DND-41 (cell line): ENCODE measurements around the gene EGR4.

Experiments used
- EZH2 ChIP-seq: IDR thresholded peaks from 3 replicates; pipeline ENCODE4 v1.6.1; 2012; ENCODE audit warnings: borderline replicate concordance, low read depth, mild to moderate bottlenecking, moderate library complexity, low read length, inconsistent platforms; ENCODE audit not compliant: severe bottlenecking
- TF ChIP-seq, protein P1 (sequence below): IDR thresholded peaks from 2 replicates; pipeline ENCODE4 v1.5.1; 2012; ENCODE audit warnings: borderline replicate concordance, low read length, moderate library complexity, mild to moderate bottlenecking; ENCODE audit not compliant: poor library complexity, severe bottlenecking; ENCODE audit errors: extremely low read depth

DNA sequence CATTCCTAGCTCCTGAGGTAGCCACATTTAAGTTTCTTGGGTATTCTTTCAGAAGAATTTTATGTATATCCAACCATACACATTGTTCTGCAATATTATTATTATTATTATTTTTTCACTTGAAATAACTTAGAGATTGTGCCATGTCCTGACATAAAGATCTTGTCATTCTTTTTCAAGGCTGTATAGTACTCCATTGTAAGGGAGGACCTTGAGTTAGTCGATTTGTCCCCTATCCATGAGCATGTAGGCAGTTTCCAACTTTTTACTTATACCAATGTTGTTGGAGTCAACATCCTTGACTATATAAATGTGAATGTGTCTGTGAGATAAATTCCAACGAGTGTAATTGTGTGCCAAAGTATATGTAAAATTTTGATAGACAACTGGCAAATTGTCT is 891 bp upstream of the EGR4 start:
- TF ChIP-seq, protein P1, sequence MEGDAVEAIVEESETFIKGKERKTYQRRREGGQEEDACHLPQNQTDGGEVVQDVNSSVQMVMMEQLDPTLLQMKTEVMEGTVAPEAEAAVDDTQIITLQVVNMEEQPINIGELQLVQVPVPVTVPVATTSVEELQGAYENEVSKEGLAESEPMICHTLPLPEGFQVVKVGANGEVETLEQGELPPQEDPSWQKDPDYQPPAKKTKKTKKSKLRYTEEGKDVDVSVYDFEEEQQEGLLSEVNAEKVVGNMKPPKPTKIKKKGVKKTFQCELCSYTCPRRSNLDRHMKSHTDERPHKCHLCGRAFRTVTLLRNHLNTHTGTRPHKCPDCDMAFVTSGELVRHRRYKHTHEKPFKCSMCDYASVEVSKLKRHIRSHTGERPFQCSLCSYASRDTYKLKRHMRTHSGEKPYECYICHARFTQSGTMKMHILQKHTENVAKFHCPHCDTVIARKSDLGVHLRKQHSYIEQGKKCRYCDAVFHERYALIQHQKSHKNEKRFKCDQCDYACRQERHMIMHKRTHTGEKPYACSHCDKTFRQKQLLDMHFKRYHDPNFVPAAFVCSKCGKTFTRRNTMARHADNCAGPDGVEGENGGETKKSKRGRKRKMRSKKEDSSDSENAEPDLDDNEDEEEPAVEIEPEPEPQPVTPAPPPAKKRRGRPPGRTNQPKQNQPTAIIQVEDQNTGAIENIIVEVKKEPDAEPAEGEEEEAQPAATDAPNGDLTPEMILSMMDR: no peak
- no peak for TF ChIP-seq EZH2
